Dendritic cell treated with granulocyte-macrophage colony-stimulating factor and Interleukin-4, amounts not matched to agents 40 ng/mL and 50 ng/mL, for 4 days (primary cell): ENCODE data around the gene DSCAML1.

ENCODE experiments used
- H3K27ac Mint-ChIP-seq: one replicate; pipeline ENCODE4 v1.8.0; 2022; ENCODE audit warnings: mild to moderate bottlenecking, mixed read lengths
- H3K27me3 Mint-ChIP-seq: one replicate; pipeline ENCODE4 v1.8.0; 2022; ENCODE audit warnings: mild to moderate bottlenecking, mixed read lengths
- H3K36me3 Mint-ChIP-seq: one replicate; pipeline ENCODE4 v1.8.0; 2022; ENCODE audit warnings: low read depth, mixed read lengths
- H3K4me1 Mint-ChIP-seq: one replicate; pipeline ENCODE4 v1.8.0; 2022; ENCODE audit warnings: low read depth, mixed read lengths
- H3K4me3 Mint-ChIP-seq: one replicate; pipeline ENCODE4 v1.8.0; 2022; ENCODE audit warnings: mild to moderate bottlenecking, moderate library complexity, mixed read lengths
- H3K9me3 Mint-ChIP-seq: one replicate; pipeline ENCODE4 v1.8.0; 2022; ENCODE audit warnings: mixed read lengths
- intact Hi-C: fragments of 100-400 bp; cut with micrococcal nuclease; formaldehyde crosslinking; loops from one replicate; pipeline ENCODE4 v1.15.0; 2022

DSCAML1 gene

GRCh38 chr11:117443266-117444186 lies 353.5 kb downstream of the DSCAML1 start:
- no peak overlapping the region for H3K4me3 Mint-ChIP-seq
- peaks cover 41% of the 10 kb centered on the region for H3K27me3 Mint-ChIP-seq
- no peaks in the 10 kb centered on the region for H3K36me3 Mint-ChIP-seq
- no peak overlapping the region for H3K27ac Mint-ChIP-seq
- intact Hi-C loops: loop anchor here (5.0 kb wide), 1 partner anchor 374 kb away; no protein-coding TSS in a partner anchor
- no peaks in the 10 kb centered on the region for H3K4me1 Mint-ChIP-seq
- no peaks in the 10 kb centered on the region for H3K9me3 Mint-ChIP-seq

GRCh38 chr11:117442869-117443239 lies 354.2 kb downstream of the DSCAML1 start:
- no peak overlapping the region for H3K27ac Mint-ChIP-seq
- H3K27me3 Mint-ChIP-seq: peaks cover 37% of the 10 kb centered on the region
- intact Hi-C loops: loop anchor here (5.0 kb wide), 1 partner anchor 374 kb away; no protein-coding TSS in a partner anchor
- no peaks in the 10 kb centered on the region for H3K36me3 Mint-ChIP-seq
- no peaks in the 10 kb centered on the region for H3K4me1 Mint-ChIP-seq
- H3K9me3 Mint-ChIP-seq: no peaks in the 10 kb centered on the region
- H3K4me3 Mint-ChIP-seq: no peak overlapping the region

DNA sequence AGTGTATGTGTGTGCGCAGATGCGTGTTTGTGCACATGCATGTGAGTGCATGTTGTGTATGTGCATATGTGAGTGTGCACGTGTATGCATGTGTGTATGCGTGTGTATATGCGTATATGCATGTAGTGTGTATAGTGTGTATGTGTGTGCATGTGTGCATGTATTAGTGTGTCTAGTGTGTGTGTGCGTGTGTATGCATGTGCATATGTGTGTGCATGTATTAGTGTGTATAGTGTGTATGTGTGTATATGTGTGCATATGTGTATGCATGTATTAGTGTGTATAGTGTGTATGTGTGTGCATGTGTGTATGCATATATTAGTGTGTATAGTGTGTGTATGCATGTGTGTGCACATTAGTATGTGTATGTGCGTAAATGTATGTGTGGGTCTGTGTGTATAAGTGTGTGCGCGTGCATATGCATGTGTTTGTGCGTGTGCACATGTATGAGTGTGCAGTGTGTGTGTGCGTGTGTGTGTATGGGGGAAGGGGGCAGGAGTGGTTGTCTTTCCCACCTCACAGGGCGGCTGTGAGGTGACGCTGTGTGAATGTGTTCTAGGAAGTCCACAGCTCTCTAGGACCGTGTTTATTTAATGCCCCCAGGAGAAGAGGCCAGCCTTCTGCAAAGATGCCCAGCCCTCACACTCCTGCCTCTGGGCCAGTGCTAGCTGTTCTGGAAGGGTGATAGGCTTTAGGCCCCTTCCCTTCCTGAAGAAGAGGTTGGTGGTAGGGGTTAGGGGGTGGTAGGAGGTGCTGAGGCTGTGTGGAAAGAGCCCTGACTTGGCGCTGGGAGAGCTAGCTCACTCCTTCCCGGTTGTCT lies 354.8 kb downstream of the DSCAML1 start:
- H3K36me3 Mint-ChIP-seq: no peaks in the 10 kb centered on the region
- no peaks in the 10 kb centered on the region for H3K4me1 Mint-ChIP-seq
- no peak overlapping the region for H3K27ac Mint-ChIP-seq
- H3K27me3 Mint-ChIP-seq: peaks cover 34% of the 10 kb centered on the region
- intact Hi-C loops: loop anchor here (5.0 kb wide), 1 partner anchor 375 kb away; no protein-coding TSS in a partner anchor
- H3K9me3 Mint-ChIP-seq: no peaks in the 10 kb centered on the region
- H3K4me3 Mint-ChIP-seq: no peak overlapping the region

GRCh38 chr11:117441146-117441975 lies 355.7 kb downstream of the DSCAML1 start:
- Mint-ChIP-seq H3K27ac (no peak overlapping the region), H3K9me3 (no peaks in the 10 kb centered on the region), H3K27me3 (peaks cover 37% of the 10 kb centered on the region), H3K4me3 (no peak overlapping the region), H3K4me1 (no peaks in the 10 kb centered on the region), H3K36me3 (no peaks in the 10 kb centered on the region)
- intact Hi-C loops: loop anchor here (5.0 kb wide), 1 partner anchor 376 kb away; no protein-coding TSS in a partner anchor

DNA sequence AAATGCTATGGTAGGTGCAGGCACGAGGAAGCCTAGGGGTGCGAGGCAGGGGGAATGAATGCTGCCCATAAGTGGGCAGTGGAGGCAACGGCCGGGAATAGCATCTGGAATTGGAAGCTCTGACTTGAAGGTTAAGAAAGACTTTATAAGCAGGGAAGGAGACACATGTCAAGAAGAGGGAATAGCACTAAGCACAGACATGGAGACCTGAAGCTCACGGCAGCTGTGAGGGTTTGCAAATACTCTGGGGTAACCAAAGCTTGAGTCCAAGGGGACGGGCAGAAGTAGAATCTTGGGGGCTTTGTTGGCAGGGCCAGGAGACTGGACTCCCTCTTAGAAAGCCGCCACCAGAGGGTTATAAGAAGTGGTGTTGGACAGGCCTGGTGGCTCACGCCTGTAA lies 356.8 kb downstream of the DSCAML1 start:
- H3K4me3 Mint-ChIP-seq: no peak overlapping the region
- intact Hi-C loops: loop anchor here (5.0 kb wide), 1 partner anchor 377 kb away; no protein-coding TSS in a partner anchor
- H3K36me3 Mint-ChIP-seq: no peaks in the 10 kb centered on the region
- peaks cover 41% of the 10 kb centered on the region for H3K27me3 Mint-ChIP-seq
- H3K4me1 Mint-ChIP-seq: no peaks in the 10 kb centered on the region
- no peak overlapping the region for H3K27ac Mint-ChIP-seq
- H3K9me3 Mint-ChIP-seq: no peaks in the 10 kb centered on the region

DNA sequence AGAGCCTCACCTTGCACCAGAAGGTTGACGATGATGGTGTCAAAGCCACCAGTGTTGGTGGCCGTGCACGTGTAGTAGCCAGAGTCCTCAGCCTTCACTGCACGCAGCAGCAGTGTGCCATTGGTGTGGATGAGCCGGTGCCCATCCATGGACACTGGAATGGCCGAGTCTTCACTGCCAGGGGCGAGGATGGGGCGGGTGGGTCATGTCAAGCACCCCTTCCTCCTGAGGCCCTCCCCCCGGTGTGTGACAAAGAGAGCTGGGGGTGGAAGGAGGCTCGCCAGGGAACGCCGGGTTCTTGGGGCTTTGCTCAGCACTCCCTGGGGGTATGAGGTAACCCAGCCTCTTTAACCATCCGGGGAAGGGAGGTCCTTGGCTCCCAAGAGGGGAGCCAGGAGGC lies 357.8 kb downstream of the DSCAML1 start:
- no peaks in the 10 kb centered on the region for H3K36me3 Mint-ChIP-seq
- H3K4me1 Mint-ChIP-seq: no peaks in the 10 kb centered on the region
- intact Hi-C loops: no loop called here
- H3K9me3 Mint-ChIP-seq: no peaks in the 10 kb centered on the region
- H3K27me3 Mint-ChIP-seq: peaks cover 34% of the 10 kb centered on the region
- no peak overlapping the region for H3K4me3 Mint-ChIP-seq
- H3K27ac Mint-ChIP-seq: no peak overlapping the region

DNA sequence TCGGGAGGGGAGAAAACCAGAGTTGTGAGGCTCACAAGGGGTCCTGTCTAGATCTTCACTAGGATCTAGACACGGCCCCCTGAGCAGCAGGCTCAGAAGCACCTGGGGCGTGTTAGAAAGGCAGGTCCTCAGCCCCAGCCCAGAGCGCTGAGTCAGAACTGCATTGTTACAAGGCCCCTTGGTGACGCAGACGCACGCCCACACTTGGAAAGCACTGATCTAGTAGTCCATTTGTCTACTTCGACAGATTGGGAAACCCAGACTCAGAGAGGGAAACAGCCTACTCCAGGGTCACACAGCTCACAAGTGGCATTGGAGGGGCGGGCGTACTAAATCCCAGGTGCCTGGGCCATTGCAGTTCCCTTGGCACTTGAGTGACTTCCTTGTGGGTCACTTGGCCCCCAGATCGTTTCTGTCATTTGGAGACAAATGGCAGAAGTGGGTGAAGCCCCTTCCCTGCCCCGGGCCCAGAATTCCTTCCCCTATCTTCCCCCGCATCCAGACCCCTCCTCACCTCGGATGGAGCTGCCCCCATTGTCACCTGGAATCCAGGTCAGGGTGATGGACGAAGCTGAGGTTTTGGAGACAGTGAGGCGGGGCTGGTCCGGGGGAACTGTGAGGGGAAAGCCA lies 358.5 kb downstream of the DSCAML1 start:
- Mint-ChIP-seq H3K27ac (no peak overlapping the region), H3K4me1 (no peaks in the 10 kb centered on the region), H3K9me3 (no peaks in the 10 kb centered on the region), H3K4me3 (no peak overlapping the region), H3K27me3 (peaks cover 26% of the 10 kb centered on the region), H3K36me3 (no peaks in the 10 kb centered on the region)
- intact Hi-C loops: no loop called here

- intact Hi-C loops: no loop called here
- H3K27ac Mint-ChIP-seq: no peak overlapping the region
- no peaks in the 10 kb centered on the region for H3K36me3 Mint-ChIP-seq
- no peak overlapping the region for H3K4me3 Mint-ChIP-seq
- H3K27me3 Mint-ChIP-seq: peaks cover 21% of the 10 kb centered on the region
- H3K4me1 Mint-ChIP-seq: no peaks in the 10 kb centered on the region
- no peaks in the 10 kb centered on the region for H3K9me3 Mint-ChIP-seq
Measured at GRCh38 chr11:117437791-117438130, 359.3 kb downstream of the DSCAML1 start.

DNA sequence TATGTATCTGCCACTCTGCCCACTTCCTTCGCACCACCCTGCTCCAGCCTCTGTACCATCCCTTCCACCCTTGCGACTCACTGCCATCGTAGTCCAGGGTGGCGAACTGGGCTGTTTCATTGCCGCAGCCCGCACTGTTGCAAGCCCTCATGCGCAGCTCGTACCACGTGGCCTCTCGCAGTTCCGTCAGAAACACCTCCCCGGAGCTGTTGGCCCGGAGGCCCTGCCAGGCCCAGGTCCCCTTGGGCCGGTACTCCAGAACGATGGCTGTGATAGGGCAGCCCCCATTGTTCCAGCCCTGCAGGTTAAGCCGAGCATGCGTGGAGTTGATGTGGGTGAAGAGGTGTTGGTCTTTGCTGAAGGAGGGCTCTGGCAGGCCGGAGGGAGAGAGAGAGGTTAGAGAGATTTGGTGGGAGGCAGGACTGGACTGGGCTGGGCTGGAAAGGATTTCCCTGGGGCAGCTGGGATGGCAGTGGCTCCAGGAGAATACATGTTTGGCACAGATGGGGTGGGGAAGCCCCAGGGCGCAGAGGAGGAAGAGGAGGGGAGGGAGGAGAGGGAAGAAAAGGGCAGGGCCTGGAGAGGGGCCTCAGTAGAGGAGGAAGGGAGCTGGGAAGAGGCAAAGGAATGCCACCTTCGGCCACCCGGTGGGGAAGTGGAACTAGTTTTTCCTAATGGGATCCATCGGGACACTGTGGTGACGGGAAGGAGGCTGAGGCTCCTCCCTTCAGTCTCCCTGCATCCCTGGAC lies 359.8 kb downstream of the DSCAML1 start:
- intact Hi-C loops: no loop called here
- H3K27me3 Mint-ChIP-seq: peaks cover 17% of the 10 kb centered on the region
- no peak overlapping the region for H3K4me3 Mint-ChIP-seq
- no peak overlapping the region for H3K27ac Mint-ChIP-seq
- H3K9me3 Mint-ChIP-seq: no peaks in the 10 kb centered on the region
- no peaks in the 10 kb centered on the region for H3K36me3 Mint-ChIP-seq
- H3K4me1 Mint-ChIP-seq: no peaks in the 10 kb centered on the region

GRCh38 chr11:117435326-117435725 lies 361.7 kb downstream of the DSCAML1 start:
- Mint-ChIP-seq H3K27ac (no peak overlapping the region), H3K9me3 (no peaks in the 10 kb centered on the region), H3K36me3 (no peaks in the 10 kb centered on the region), H3K4me1 (no peaks in the 10 kb centered on the region), H3K27me3 (peaks cover 11% of the 10 kb centered on the region), H3K4me3 (no peak overlapping the region)
- intact Hi-C loops: no loop called here

- no peaks in the 10 kb centered on the region for H3K4me1 Mint-ChIP-seq
- no peak overlapping the region for H3K27ac Mint-ChIP-seq
- intact Hi-C loops: no loop called here
- H3K36me3 Mint-ChIP-seq: no peaks in the 10 kb centered on the region
- no peaks in the 10 kb centered on the region for H3K9me3 Mint-ChIP-seq
- peaks cover 11% of the 10 kb centered on the region for H3K27me3 Mint-ChIP-seq
- no peak overlapping the region for H3K4me3 Mint-ChIP-seq
Measured at GRCh38 chr11:117434481-117434880, 362.5 kb downstream of the DSCAML1 start.

GRCh38 chr11:117433717-117434116 lies 363.3 kb downstream of the DSCAML1 start:
- peaks cover 11% of the 10 kb centered on the region for H3K27me3 Mint-ChIP-seq
- no peaks in the 10 kb centered on the region for H3K9me3 Mint-ChIP-seq
- H3K36me3 Mint-ChIP-seq: no peaks in the 10 kb centered on the region
- intact Hi-C loops: no loop called here
- H3K4me1 Mint-ChIP-seq: no peaks in the 10 kb centered on the region
- no peak overlapping the region for H3K4me3 Mint-ChIP-seq
- H3K27ac Mint-ChIP-seq: no peak overlapping the region

DNA sequence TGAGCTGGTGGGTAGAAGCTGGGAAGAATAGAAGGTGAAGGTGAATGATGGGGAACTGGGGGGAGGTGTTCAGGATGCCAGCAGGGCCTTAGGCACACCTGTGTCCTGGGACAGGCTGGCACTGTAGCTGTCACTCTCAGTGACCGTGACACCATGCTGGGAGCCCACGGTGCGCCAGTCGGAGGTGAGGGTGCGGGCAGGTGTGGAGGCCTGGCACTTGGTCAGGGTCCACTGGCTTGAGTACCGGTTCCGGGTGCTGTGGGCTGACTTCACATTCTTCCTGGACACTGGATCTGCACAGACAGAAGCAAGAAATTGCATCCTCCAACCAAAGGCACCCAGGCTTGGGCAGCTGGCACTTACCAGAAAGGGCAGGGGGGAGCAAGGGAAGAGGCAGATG lies 365.6 kb downstream of the DSCAML1 start:
- Mint-ChIP-seq H3K27me3 (peaks cover 11% of the 10 kb centered on the region), H3K27ac (no peak overlapping the region), H3K4me3 (no peak overlapping the region), H3K4me1 (no peaks in the 10 kb centered on the region), H3K9me3 (no peaks in the 10 kb centered on the region), H3K36me3 (no peaks in the 10 kb centered on the region)
- intact Hi-C loops: no loop called here
